ENCODE results near the gene PCBP3. TPM values are rescaled to one million over a fixed set of nuclear protein-coding genes. Genes with fewer than 3 reads are reported as not detected.

PCBP3 gene
- total RNA-seq, 2 experiments from 2014 or later, result 4.8 to 5.8 TPM

DNA sequence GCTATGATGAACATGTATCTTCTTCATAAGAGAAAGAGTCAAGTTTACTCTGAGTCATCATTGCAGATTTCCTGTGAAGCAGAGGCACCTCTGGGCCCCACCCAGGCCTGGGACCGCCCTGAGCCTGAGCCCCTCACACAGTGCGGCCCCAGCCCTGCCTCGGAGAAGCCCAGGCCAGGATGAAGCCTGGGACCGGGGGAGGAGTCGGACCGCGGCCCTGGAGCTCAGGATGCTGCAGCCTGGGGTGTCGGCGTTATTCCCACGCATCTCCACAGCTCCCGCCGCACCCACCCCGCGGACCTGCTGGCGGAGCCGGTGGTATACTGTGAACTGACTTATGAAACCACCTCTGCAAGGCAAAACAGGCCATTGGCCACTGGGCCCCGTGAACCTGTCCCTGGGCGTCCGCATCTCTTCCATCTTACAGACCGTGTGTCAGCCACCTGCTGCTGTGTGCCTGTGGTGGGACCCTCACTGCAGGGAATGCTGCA, 335.7 kb downstream of the PCBP3 start:
- no peak overlapping the region for H3K4me3 Mint-ChIP-seq
- H3K9me3 Mint-ChIP-seq, result no peaks in the 10 kb centered on the region
- CTCF ChIA-PET, result interaction anchor here (0.9 to 1.2 kb wide), 3 partner anchors 13 to 15 kb away, joined by 3 to 4 read pairs (median 3); no protein-coding TSS in a partner anchor
- DNase-seq, result no peak
- no peaks in the 10 kb centered on the region for H3K36me3 Mint-ChIP-seq (ENCODE audit: low read depth)
- peaks cover 12% of the 10 kb centered on the region for H3K4me1 Mint-ChIP-seq
- peaks cover 25% of the 10 kb centered on the region for H3K27me3 Mint-ChIP-seq
- no peak overlapping the region for H3K27ac Mint-ChIP-seq
- POLR2A ChIA-PET, result no interaction called here

DNA sequence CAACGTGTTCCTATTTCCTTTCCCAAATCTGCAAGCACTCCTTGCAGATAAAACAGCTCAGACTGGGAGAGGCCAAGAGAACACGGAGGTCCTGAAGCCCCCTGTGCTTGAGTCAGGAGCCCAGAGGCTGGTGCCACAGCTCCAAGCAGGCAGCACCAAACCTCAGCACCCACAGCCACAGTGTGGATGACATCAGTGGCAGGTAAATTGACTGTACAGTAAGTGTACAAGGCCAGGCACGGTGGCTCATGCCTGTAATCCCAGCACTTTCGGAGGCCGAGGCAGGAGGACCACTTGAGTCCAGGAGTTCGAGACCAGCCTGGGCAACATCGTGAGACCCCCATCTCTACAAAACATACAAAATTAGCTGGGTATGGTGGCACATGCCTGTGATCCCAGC, 336.1 kb downstream of the PCBP3 start:
- Mint-ChIP-seq H3K4me1 (peaks cover 12% of the 10 kb centered on the region), H3K27ac (no peak overlapping the region), H3K27me3 (peaks cover 24% of the 10 kb centered on the region), H3K36me3 (ENCODE audit: low read depth) (no peaks in the 10 kb centered on the region), H3K9me3 (peaks cover 3% of the 10 kb centered on the region), H3K4me3 (no peak overlapping the region)
- POLR2A ChIA-PET, result no interaction called here
- CTCF ChIA-PET, result interaction anchor here (0.9 to 1.2 kb wide), 3 partner anchors 13 to 15 kb away, joined by 3 to 4 read pairs (median 3); no protein-coding TSS in a partner anchor
- DNase-seq, result no peak

- Mint-ChIP-seq H3K36me3 (ENCODE audit: low read depth) (no peaks in the 10 kb centered on the region), H3K27me3 (peaks cover 21% of the 10 kb centered on the region), H3K4me3 (no peak overlapping the region), H3K4me1 (peaks cover 12% of the 10 kb centered on the region), H3K9me3 (peaks cover 4% of the 10 kb centered on the region), H3K27ac (no peak overlapping the region)
- no peak for DNase-seq
- ChIA-PET POLR2A (no interaction called here), CTCF (interaction anchor here (1.0 to 1.2 kb wide), 2 partner anchors 14 to 15 kb away, joined by 3 to 4 read pairs; no protein-coding TSS in a partner anchor)
Measured at GRCh38 chr21:45980271-45980670, 336.7 kb downstream of the PCBP3 start.

GRCh38 chr21:45980697-45981096, 337.2 kb downstream of the PCBP3 start:
- H3K4me1 Mint-ChIP-seq, result peaks cover 12% of the 10 kb centered on the region
- no peaks in the 10 kb centered on the region for H3K36me3 Mint-ChIP-seq (ENCODE audit: low read depth)
- no peak for DNase-seq
- CTCF ChIA-PET, result no interaction called here
- H3K27ac Mint-ChIP-seq, result no peak overlapping the region
- peaks cover 16% of the 10 kb centered on the region for H3K27me3 Mint-ChIP-seq
- POLR2A ChIA-PET, result no interaction called here
- H3K9me3 Mint-ChIP-seq, result peaks cover 4% of the 10 kb centered on the region
- H3K4me3 Mint-ChIP-seq, result no peak overlapping the region

DNA sequence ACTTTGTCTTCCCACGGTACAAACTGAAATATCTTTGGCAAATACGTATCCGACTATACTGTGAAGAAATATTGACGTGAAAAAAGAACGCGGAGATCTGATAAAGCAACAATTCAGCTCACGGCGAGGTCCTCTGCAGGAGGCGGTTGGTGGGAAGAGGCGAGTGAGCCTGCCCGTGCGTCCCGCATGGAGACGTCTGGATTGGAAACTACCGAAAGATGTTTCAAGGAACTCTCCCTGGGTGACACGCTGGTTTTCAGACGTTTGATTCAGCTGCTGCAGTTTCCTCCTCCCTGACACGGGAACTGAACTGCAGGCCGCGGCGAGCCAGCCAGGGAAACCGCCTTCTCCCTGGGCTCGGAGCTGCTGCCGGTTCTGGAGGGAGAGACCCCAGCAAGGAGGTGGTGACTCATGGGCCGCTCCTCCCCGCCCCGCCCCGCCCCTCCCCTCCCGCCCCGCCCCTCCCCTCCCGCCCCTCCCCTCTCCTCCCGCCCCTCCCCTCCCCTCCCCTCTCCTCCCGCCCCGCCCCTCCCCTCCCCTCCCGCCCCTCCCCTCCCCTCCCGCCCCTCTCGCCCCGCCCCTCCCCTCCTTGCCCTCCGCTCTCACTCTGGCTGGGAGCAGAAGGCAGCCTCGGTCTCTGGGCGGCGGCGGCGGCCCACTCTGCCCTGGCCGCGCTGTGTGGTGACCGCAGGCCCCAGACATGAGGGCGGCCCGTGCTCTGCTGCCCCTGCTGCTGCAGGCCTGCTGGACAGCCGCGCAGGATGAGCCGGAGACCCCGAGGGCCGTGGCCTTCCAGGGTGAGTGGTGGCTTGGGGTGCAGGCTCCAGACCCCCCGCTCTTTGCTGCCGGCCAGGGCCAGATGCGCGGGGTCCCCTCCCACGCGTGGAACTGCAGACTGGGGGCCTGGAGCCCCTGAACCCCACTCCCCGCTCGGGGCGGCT, 337.9 kb downstream of the PCBP3 start, which contains the start of gene COL6A1:
Gene COL6A1 (plus strand): TSS at position 620 of the 941 bp plus-strand sequence. CDS start 81 bp downstream, at position 701.
- Mint-ChIP-seq H3K9me3 (peaks cover 4% of the 10 kb centered on the region), H3K27ac (no peak within 1 kb of the TSS), H3K36me3 (ENCODE audit: low read depth) (no peaks in the 10 kb centered on the region), H3K27me3 (peaks cover 10% of the 10 kb centered on the region), H3K4me1 (peaks cover 10% of the 10 kb centered on the region), H3K4me3 (no peak within 1 kb of the TSS)
- ChIA-PET POLR2A (no interaction called here), CTCF (no interaction called here)
- peak; percentile 52 for DNase-seq

DNA sequence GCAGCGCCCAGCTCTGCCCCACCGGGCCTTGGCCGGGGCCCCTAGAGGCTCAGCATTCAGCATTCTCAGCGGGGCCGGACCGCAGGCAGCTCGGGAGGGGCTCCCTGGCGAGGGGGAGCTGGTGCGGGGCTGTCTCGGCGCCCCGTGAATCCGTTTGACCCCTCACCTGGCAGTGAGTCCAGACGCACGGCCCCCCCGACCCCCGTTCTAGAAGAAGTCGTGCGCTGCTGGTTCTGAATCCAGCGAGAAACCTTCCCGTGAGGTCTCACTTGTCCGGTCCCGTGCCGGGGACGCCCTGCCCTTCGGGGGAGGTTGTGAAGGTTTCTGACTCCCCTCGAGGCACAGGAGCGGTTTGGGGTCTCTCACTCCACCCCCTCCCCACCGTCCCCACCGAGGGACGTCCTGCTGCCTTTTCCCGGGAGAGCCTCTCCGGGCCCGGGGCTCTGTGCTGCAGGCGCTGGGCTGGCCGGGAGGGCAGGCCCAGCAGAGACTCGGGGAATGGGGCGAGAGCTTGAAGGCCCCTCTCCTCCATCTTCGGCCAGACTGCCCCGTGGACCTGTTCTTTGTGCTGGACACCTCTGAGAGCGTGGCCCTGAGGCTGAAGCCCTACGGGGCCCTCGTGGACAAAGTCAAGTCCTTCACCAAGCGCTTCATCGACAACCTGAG, 338.7 kb downstream of the PCBP3 start:
- POLR2A ChIA-PET, result no interaction called here
- Mint-ChIP-seq H3K27me3 (peaks cover 10% of the 10 kb centered on the region), H3K4me1 (peaks cover 10% of the 10 kb centered on the region), H3K27ac (no peak overlapping the region), H3K36me3 (ENCODE audit: low read depth) (no peaks in the 10 kb centered on the region), H3K9me3 (peaks cover 4% of the 10 kb centered on the region), H3K4me3 (no peak overlapping the region)
- CTCF ChIA-PET, result no interaction called here
- DNase-seq, result no peak

- POLR2A ChIA-PET, result no interaction called here
Measured at GRCh38 chr21:45982758-45983648, 339.5 kb downstream of the PCBP3 start.

DNA sequence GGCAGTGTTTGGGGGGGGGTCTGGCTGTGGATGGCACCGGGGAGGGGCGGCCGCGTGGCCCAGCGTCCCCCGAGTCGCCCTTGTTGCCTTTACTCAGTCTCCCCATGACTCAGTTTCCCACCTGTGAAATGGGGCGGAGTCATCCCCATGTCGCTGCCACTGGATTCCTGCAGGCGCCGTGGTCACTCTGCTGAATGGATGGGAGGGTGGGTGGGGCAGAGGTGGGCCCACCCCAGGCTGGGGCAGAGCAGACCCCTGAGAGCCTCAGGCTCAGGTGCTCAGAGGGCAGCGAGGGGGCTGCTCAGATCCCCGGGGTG, 340.1 kb downstream of the PCBP3 start:
- H3K27me3 Mint-ChIP-seq, result peaks cover 5% of the 10 kb centered on the region
- DNase-seq, result no peak
- ChIA-PET POLR2A (no interaction called here), CTCF (no interaction called here)
- H3K4me3 Mint-ChIP-seq, result no peak overlapping the region
- peaks cover 4% of the 10 kb centered on the region for H3K9me3 Mint-ChIP-seq
- H3K4me1 Mint-ChIP-seq, result peaks cover 7% of the 10 kb centered on the region
- H3K36me3 Mint-ChIP-seq (ENCODE audit: low read depth), result no peaks in the 10 kb centered on the region
- no peak overlapping the region for H3K27ac Mint-ChIP-seq

More at GRCh38 chr21:45982758-45983648, 339.5 kb downstream of the PCBP3 start:
- CTCF ChIA-PET, result no interaction called here
- peaks cover 10% of the 10 kb centered on the region for H3K27me3 Mint-ChIP-seq
- H3K4me3 Mint-ChIP-seq, result no peak overlapping the region
- no peak overlapping the region for H3K27ac Mint-ChIP-seq
- DNase-seq, result no peak
- peaks cover 10% of the 10 kb centered on the region for H3K4me1 Mint-ChIP-seq
- H3K36me3 Mint-ChIP-seq (ENCODE audit: low read depth), result no peaks in the 10 kb centered on the region
- H3K9me3 Mint-ChIP-seq, result peaks cover 4% of the 10 kb centered on the region

DNA sequence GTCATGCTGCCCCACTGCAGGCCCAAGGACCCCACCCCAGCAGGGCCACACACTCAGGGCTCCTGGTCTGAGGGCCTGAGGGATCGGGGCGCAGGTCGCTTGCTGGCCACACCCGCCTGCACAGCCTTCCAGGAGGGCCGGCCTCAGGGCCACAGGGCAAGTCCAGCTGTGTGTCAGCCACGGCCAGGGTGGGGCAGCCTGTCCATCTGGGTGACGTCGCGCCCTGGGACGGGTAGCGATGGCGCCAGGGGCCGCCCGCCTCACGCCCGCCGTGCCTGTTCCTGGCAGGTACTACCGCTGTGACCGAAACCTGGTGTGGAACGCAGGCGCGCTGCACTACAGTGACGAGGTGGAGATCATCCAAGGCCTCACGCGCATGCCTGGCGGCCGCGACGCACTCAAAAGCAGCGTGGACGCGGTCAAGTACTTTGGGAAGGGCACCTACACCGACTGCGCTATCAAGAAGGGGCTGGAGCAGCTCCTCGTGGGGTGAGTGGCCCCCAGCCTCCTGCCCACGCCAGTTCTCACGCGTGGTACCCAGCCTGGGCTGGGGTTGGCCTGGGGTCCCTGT, 340.5 kb downstream of the PCBP3 start:
- ChIA-PET CTCF (no interaction called here), POLR2A (no interaction called here)
- peaks cover 7% of the 10 kb centered on the region for H3K4me1 Mint-ChIP-seq
- no peak for DNase-seq
- peaks cover 5% of the 10 kb centered on the region for H3K27me3 Mint-ChIP-seq
- H3K4me3 Mint-ChIP-seq, result no peak overlapping the region
- H3K36me3 Mint-ChIP-seq (ENCODE audit: low read depth), result no peaks in the 10 kb centered on the region
- peaks cover 4% of the 10 kb centered on the region for H3K9me3 Mint-ChIP-seq
- no peak overlapping the region for H3K27ac Mint-ChIP-seq

- POLR2A ChIA-PET, result no interaction called here
- no peak for DNase-seq
- Mint-ChIP-seq H3K4me3 (no peak overlapping the region), H3K9me3 (peaks cover 4% of the 10 kb centered on the region), H3K4me1 (peaks cover 4% of the 10 kb centered on the region), H3K36me3 (ENCODE audit: low read depth) (no peaks in the 10 kb centered on the region), H3K27ac (no peak overlapping the region), H3K27me3 (peaks cover 5% of the 10 kb centered on the region)
- CTCF ChIA-PET, result no interaction called here
Measured at GRCh38 chr21:45984584-45985095, 341.1 kb downstream of the PCBP3 start.

DNA sequence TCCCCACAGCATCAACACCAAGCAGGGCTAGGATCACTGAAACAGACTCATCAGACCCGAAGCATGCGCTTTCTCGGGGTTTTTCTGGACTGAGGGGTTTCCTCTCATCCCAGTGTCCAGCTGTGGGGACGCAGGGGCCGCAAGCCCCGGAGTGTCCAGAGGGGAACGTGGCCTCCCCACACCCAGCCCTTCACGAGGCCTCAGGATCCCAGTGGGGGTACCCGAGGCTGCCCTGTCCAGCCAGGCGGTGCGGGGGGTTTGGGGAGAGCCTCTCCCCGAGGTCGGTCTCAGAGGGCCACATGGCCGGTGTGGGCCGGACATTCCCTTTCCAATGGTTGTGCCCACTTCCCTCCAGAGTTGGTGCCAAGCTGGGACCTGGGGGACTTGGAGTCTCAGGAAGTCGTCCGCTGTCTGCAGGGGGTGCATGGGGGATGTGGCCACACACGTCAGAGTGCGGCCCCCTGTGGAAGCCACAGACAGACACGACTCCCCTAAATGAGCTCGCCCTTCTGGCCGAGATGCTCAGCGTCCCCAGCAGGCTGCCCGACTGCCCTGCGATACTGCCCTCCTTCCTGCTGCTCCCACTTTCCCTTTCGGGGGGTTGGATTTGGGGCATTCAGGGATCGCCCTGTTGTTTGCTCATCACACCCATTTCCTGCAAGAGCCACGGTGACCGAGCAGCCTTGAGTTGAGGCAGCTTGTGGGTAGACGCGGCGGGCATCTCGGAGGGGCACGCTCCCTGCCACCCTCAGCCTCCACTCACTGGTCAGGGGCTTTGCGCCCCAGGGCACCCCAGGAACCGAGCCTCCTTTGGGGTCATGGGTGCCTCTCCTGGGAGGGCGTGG, 342.2 kb downstream of the PCBP3 start:
- H3K36me3 Mint-ChIP-seq (ENCODE audit: low read depth), result no peaks in the 10 kb centered on the region
- ChIA-PET POLR2A (no interaction called here), CTCF (no interaction called here)
- no peak for DNase-seq
- peaks cover 1% of the 10 kb centered on the region for H3K4me1 Mint-ChIP-seq
- no peak overlapping the region for H3K4me3 Mint-ChIP-seq
- peaks cover 5% of the 10 kb centered on the region for H3K27me3 Mint-ChIP-seq
- no peak overlapping the region for H3K27ac Mint-ChIP-seq
- H3K9me3 Mint-ChIP-seq, result peaks cover 4% of the 10 kb centered on the region
